LNCAP (cell line): ENCODE measurements around the gene SBF2.

Experiments
- CTCF ChIP-seq: fragments of 450-650 bp; IDR thresholded peaks from 2 replicates; pipeline ENCODE4 v1.5.1; 2017; ENCODE audit warnings: mild to moderate bottlenecking

The SBF2 gene

GRCh38 chr11:10021563-10021962 lies 272.5 kb downstream of the SBF2 start:
- TF ChIP-seq CTCF: no peak

- TF ChIP-seq CTCF: no peak
These were observed 273.9 kb downstream of the SBF2 start for GRCh38 chr11:10019906-10020682.

GRCh38 chr11:10017911-10018310 lies 276.1 kb downstream of the SBF2 start:
- no peak for TF ChIP-seq CTCF

- no peak for TF ChIP-seq CTCF
These were observed 277.0 kb downstream of the SBF2 start for GRCh38 chr11:10017050-10017449.

- TF ChIP-seq CTCF: no peak
These were observed 282.0 kb downstream of the SBF2 start for GRCh38 chr11:10012068-10012467.

- no peak for TF ChIP-seq CTCF
These were observed 288.0 kb downstream of the SBF2 start for GRCh38 chr11:10005955-10006525.

- no peak for TF ChIP-seq CTCF
These were observed 289.4 kb downstream of the SBF2 start for GRCh38 chr11:10004526-10005113.
